Ectodermal cell (in vitro differentiated cells): ENCODE results near the gene TXNDC12.
A peak's percentile ranks its signal among the peaks of the same experiment; 100 is the strongest.

Experiments
- H3K27ac ChIP-seq: 2 replicates; pipeline ENCODE4 v1.7.0; 2013; ENCODE audit warnings: mild to moderate bottlenecking, low read depth, low read length; ENCODE audit not compliant: insufficient read depth, poor library complexity, severe bottlenecking
- H3K27me3 ChIP-seq: 2 replicates; pipeline ENCODE4 v1.7.0; 2013; ENCODE audit warnings: mild to moderate bottlenecking, low read length; ENCODE audit not compliant: insufficient read depth, control insufficient read depth, poor library complexity, severe bottlenecking
- H3K36me3 ChIP-seq: one replicate; pipeline ENCODE4 v1.7.0; 2013; ENCODE audit warnings: low read length; ENCODE audit not compliant: control insufficient read depth, insufficient read depth
- H3K4me1 ChIP-seq: one replicate; pipeline ENCODE4 v1.7.0; 2013; ENCODE audit warnings: low read length; ENCODE audit not compliant: control insufficient read depth, insufficient read depth
- H3K4me3 ChIP-seq: 2 replicates; pipeline ENCODE4 v1.7.0; 2013; ENCODE audit warnings: low read depth, low read length, control low read depth; ENCODE audit not compliant: insufficient read depth
- H3K9me3 ChIP-seq: 2 replicates; pipeline ENCODE4 v1.7.0; 2013; ENCODE audit warnings: mild to moderate bottlenecking, low read length, moderate library complexity; ENCODE audit not compliant: control insufficient read depth
- whole genome bisulfite sequencing, 2 experiments: methylation state at CpG; one replicate each; pipeline ENCODE4 v1.1.7; 2013; ENCODE audit warnings: missing lambda C conversion rate in 2 of 2; 5-methylcytosine and 5-hydroxymethylcytosine counted together

Gene TXNDC12

DNA sequence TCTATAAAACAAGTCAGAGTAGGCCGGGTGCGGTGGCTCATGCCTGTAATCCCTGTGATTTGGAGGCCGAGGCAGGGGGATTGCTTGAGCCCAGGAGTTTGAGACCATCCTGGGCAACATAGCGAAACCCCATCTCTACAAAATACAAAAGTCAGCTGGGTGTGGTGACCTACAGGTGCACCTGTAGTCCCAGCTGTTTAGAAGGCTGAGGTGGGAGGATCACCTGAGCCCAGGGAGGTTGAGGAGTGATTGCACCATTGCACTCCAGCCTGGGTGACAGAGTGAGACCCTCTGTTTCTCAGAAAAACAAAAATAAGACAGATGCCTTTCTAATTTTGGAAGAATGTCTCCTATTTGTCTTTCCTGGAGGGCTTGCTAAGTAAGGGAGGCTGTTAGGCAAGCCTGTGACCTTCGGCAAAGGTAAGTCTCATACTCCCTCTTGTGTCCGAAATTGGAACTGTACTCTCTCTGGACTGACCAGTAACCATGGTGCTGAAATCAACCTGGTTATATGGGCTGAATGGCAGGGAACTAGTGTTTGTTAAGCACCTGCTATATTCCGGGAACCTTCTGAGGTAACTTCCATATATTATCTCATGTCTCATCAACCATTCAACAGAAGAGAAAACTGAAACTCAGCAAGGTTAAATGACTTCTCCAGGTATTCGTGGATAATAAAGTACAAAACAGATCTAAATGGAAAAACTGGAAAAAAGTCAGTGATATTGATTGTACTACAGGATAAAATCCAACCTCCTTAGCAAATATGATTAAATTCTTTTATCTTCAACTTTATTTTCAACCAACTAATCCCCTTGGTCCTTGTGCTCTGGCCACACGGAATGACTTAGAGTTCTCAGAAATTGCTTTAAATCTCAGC lies 52.7 kb downstream of the TXNDC12 start:
- Histone ChIP-seq H3K27ac (no peak overlapping the region), H3K36me3 (no peaks in the 10 kb centered on the region), H3K9me3 (no peaks in the 10 kb centered on the region), H3K4me1 (peaks cover 2% of the 10 kb centered on the region), H3K4me3 (no peak overlapping the region), H3K27me3 (no peaks in the 10 kb centered on the region)
- 63% methylated on average over 8 to 9 of the region's 9 CpGs for WGBS, 2 experiments

DNA sequence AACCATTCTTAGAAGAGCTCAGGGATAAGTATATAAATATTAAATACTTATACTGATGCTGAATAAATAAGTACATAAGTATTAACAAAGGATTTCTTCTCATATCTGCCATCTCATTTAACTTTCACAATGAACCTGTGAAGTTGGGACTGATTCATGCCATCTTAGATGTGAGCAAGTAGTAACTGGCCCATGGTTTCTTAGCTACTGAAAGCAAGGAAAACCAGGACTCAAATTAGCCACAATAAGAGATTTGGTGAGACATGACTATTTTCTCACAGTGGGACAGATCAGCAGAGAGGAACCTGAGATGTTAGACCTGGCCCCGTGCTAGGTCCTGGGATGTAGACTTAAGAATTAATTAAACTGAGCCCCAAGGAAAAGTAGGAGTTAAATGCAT lies 56.3 kb downstream of the TXNDC12 start:
- WGBS, 2 experiments: 83 to 90% methylated on average over 1 of the region's 1 CpG
- H3K27me3 ChIP-seq: no peaks in the 10 kb centered on the region

DNA sequence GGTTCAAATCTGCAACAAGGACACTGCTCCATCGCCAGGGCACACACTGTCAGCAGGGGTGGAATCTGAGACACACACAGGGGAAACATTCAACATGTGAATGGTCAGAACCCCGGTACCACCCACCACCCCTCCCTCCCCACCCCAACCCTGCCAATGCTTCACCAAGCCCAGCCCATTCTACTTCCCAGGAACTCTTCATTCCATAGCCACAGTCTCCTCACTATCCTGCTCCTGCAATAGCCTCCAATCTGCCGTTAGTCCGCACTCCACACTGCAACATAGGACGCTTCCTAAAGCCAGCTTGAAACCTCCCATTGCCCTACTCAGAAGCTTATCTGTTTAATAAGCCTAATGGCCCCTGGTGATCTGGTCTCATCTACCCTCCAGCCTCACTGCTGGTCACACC lies 57.0 kb downstream of the TXNDC12 start:
- H3K36me3 ChIP-seq: no peaks in the 10 kb centered on the region
- H3K4me1 ChIP-seq: no peaks in the 10 kb centered on the region
- no peak overlapping the region for H3K4me3 ChIP-seq
- no peaks in the 10 kb centered on the region for H3K9me3 ChIP-seq
- no peak overlapping the region for H3K27ac ChIP-seq
- H3K27me3 ChIP-seq: no peaks in the 10 kb centered on the region
- 29 to 36% methylated on average over 5 of the region's 5 CpGs for WGBS, 2 experiments

More for the DNA sequence above, 56.3 kb downstream of the TXNDC12 start:
- Histone ChIP-seq H3K9me3 (no peaks in the 10 kb centered on the region), H3K4me3 (no peak overlapping the region), H3K4me1 (no peaks in the 10 kb centered on the region), H3K27ac (no peak overlapping the region), H3K36me3 (no peaks in the 10 kb centered on the region)

DNA sequence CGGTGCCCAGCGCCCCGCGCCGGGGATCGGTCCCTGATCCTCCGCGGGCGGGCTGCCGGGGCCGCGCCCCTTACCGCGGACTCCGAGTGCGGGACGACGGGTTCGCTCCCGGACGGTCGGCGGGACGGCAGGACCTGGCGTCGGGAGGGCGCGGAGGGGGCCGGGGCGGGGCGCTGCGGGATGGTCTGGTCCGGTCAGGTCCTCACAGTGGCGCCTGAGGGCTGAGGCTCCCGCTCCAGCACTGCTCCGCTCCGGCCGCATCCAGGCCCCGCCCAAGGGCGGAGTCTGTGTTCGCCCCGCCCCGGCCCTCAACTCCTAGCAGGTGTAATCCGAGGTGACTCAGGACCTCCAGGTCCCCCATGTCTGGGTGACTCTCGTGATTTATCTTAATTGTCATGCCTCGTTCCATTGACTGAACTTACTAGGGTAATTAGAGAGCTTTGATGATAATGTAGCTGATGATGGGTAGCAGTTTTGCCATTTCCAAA lies 64.5 kb downstream of the TXNDC12 start, which contains the start of gene RAB3B:
Gene RAB3B, minus strand, starts transcription at position 223 of the 488 bp plus-strand sequence. CDS start 13,583 bp downstream, outside the sequence.
- WGBS, 2 experiments: 0 to 1% methylated on average over 46 of the region's 46 CpGs
- no peak within 1 kb of the TSS for H3K27ac ChIP-seq
- peak within 1 kb of the TSS; percentile 72 for H3K4me3 ChIP-seq
- no peaks in the 10 kb centered on the region for H3K9me3 ChIP-seq
- no peaks in the 10 kb centered on the region for H3K4me1 ChIP-seq
- H3K36me3 ChIP-seq: no peaks in the 10 kb centered on the region
- H3K27me3 ChIP-seq: peaks cover 9% of the 10 kb centered on the region

DNA sequence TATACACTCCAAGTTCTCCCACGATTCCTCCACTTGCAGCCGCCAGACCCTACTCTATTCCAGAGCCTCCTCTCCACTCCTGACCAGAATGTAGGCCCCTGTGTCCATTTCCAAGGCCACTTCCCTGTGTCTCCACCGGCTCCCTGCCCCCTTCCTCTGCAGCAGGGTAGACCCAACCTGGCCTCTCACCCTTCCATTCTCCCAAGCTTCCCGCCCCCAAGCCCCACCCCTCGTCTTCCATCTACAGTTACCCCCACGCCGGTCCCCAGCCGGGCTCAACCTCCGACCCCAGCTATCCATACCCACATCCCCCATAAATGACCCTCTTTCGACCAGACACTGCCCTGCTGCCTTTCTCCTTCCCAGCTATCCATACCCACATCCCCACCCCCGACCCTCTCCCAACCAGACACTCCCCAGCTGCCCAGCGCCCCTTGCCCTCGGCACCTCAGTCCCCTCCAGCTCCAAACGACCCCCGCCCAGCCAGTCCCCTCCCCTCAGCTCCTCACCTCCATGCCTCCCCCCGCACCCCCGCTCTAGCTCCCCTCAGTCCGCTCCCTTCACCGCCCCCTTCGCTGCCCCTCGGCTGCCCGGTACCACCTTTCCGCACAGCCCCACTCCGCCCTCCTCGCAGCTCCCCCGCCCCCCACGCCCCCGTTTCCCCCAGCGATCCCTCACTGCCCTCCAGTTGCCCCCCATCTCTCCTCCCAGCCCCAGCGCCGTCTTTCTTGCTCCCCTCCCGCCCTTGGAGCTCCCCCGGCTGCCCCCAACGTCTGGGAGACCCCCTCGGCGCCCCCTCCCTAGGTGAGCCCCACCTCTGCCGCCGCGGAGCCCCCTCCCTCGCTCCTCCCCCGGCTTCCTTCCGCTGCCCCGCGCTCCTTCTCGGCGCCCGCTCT lies 65.2 kb downstream of the TXNDC12 start:
- H3K36me3 ChIP-seq: no peaks in the 10 kb centered on the region
- no peaks in the 10 kb centered on the region for H3K4me1 ChIP-seq
- peaks cover 9% of the 10 kb centered on the region for H3K27me3 ChIP-seq
- H3K9me3 ChIP-seq: no peaks in the 10 kb centered on the region
- H3K27ac ChIP-seq: no peak overlapping the region
- H3K4me3 ChIP-seq: peak overlapping the region; percentile 72
- 2 to 4% methylated on average over 33 to 46 of the region's 47 CpGs for WGBS, 2 experiments

DNA sequence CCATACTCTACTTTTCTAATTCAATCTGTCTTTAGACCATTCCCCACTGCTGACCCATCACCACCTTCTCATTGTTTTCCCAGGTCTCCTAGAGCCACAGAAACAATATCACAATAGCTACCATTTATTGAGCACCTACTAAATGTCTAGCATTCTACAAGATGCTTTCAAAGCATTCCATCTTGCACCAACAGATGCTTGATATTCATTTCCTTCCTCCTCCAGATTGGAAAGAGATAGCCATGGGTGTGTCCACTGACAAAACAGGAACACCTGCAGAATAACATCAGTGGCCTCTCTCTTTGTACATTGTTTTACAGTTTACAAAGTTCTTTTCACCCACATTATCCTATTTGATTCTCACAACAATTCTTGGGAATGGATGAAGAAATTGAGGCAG lies 66.7 kb downstream of the TXNDC12 start:
- H3K4me1 ChIP-seq: no peaks in the 10 kb centered on the region

DNA sequence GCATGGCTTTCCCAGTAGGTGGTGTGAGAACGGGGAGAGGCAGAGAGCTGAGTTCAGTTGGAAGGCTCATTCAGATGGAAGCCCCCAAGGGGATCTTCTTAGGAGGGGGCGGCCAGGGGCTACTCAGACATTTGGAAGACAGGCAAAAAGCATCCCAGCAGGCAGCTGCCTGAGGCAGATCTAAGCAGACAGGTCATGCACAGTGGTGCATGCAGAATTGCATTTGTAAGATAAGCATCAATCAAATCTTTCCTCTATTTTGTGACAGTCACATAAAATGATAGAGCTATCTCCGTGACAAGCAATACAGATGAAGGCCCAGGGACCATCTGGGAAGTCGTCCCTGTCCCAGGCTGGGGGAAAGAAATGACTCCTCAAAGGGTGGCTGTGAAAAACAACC lies 68.3 kb downstream of the TXNDC12 start:
- H3K27me3 ChIP-seq: peaks cover under 1% of the 10 kb centered on the region
- 62 to 72% methylated on average over 4 of the region's 4 CpGs for WGBS, 2 experiments
- H3K4me1 ChIP-seq: no peaks in the 10 kb centered on the region
- no peak overlapping the region for H3K4me3 ChIP-seq
- no peak overlapping the region for H3K27ac ChIP-seq
- no peaks in the 10 kb centered on the region for H3K9me3 ChIP-seq
- no peaks in the 10 kb centered on the region for H3K36me3 ChIP-seq

More for the DNA sequence above, 66.7 kb downstream of the TXNDC12 start:
- Histone ChIP-seq H3K27me3 (peaks cover 9% of the 10 kb centered on the region), H3K27ac (no peak overlapping the region), H3K4me3 (no peak overlapping the region), H3K9me3 (no peaks in the 10 kb centered on the region), H3K36me3 (no peaks in the 10 kb centered on the region)

DNA sequence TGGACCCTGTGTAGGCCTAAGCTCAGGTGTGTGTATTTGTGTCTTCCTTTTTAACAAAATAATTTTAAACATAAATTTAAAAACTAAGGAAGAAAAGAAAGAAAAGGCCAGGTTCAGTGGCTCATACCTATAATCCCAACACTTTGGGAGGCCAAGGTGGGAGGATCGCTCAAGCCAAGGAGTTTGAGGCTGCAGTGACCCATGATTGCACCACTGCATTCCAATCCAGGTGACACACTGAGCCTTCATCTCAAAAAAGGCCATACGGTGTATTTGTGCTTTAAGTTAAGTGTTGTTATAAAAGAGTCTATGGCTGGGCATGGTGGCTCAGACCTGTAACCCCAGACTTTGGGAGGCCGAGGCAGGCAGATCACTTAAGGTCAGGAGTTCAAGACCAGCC lies 72.8 kb downstream of the TXNDC12 start:
- no peaks in the 10 kb centered on the region for H3K27me3 ChIP-seq
- 90 to 97% methylated on average over 3 of the region's 3 CpGs for WGBS, 2 experiments
- no peaks in the 10 kb centered on the region for H3K4me1 ChIP-seq
- H3K4me3 ChIP-seq: no peak overlapping the region
- no peak overlapping the region for H3K27ac ChIP-seq
- H3K36me3 ChIP-seq: no peaks in the 10 kb centered on the region
- H3K9me3 ChIP-seq: no peaks in the 10 kb centered on the region

DNA sequence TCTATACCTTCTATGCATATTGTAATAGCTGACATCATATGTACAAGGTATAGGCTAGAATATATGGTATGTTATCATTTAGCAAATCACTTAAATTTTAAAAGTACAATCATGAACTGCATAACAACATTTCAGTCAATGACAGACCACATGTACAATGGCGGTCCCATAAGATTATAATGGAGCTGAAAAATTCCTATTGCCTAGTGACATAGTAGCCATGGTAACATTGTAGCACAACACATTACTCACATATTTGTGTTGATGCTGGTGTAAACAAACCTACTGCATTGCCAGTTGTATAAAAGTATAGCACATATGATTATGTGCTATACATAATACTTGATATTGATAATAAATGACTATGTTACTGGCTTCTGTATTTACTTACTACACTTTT lies 73.4 kb downstream of the TXNDC12 start:
- Histone ChIP-seq H3K9me3 (no peaks in the 10 kb centered on the region), H3K4me1 (no peaks in the 10 kb centered on the region), H3K27me3 (no peaks in the 10 kb centered on the region), H3K36me3 (no peaks in the 10 kb centered on the region), H3K4me3 (no peak overlapping the region), H3K27ac (no peak overlapping the region)
- 89 to 100% methylated on average over 1 of the region's 1 CpG for WGBS, 2 experiments

DNA sequence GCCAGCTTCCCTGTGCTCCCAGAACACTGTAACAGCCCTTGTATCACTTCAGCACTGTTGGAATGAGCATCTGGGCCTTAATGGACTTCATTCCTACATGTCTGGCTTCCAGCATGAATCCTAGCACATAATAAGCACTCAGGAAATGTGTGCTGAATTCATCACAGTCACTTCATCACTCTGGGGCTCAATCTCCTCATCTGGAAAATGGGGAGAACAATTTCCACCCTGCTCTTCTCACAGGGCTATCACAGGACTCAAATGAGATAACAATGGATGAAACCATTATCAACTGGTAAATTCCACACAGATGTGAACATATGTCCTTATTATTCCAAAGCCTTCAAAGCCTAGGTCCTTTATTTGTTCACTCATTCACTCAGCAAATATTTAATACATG lies 76.9 kb downstream of the TXNDC12 start:
- no peaks in the 10 kb centered on the region for H3K9me3 ChIP-seq
- H3K27me3 ChIP-seq: no peaks in the 10 kb centered on the region
- no peaks in the 10 kb centered on the region for H3K36me3 ChIP-seq
- H3K27ac ChIP-seq: no peak overlapping the region
- no peak overlapping the region for H3K4me3 ChIP-seq
- H3K4me1 ChIP-seq: no peaks in the 10 kb centered on the region
